WTC11 (cell line): ENCODE data around the gene UMAD1.

Experiments used
- ATF3 ChIP-seq: sonication (generic); formaldehyde crosslinking; conservative IDR thresholded peaks from 2 replicates; pipeline ENCODE4 v1.8.1; 2022; ENCODE audit warnings: mild to moderate bottlenecking, missing genetic modification reagents
- MYBL2 ChIP-seq: sonication (generic); formaldehyde crosslinking; IDR thresholded peaks from 2 replicates; pipeline ENCODE4 v1.8.1; 2023; ENCODE audit warnings: mild to moderate bottlenecking, moderate library complexity, missing genetic modification reagents

GRCh38 chr7:7793921-7794320 is 153.4 kb downstream of the UMAD1 start:
- TF ChIP-seq ATF3 (CRISPR knock-in tag) (no peak), MYBL2 (CRISPR knock-in tag) (no peak)
